ENCODE data around the gene PSMC2.

Gene PSMC2

GRCh38 chr7:103347507-103348267, at the start of gene PSMC2:
TSS of gene PSMC2 (plus strand) at chr7:103347643. CDS start at chr7:103347712, 69 bp downstream.
- peak; percentile 73 for DNase-seq

- no peak for DNase-seq
Observed at GRCh38 chr7:103297837-103298179, 49.6 kb upstream of the PSMC2 start.

GRCh38 chr7:103299660-103300059, 47.8 kb upstream of the PSMC2 start:
- no peak for DNase-seq

GRCh38 chr7:103301441-103301840, 46.0 kb upstream of the PSMC2 start:
- DNase-seq, result no peak

- no peak for DNase-seq
Observed at GRCh38 chr7:103307503-103308231, 39.8 kb upstream of the PSMC2 start.

- no peak for DNase-seq
Observed at GRCh38 chr7:103314852-103315251, 32.6 kb upstream of the PSMC2 start.

GRCh38 chr7:103316380-103316941, 31.0 kb upstream of the PSMC2 start:
- no peak for DNase-seq

- DNase-seq, result no peak
Observed at GRCh38 chr7:103317009-103317408, 30.4 kb upstream of the PSMC2 start.

GRCh38 chr7:103325744-103326143, 21.7 kb upstream of the PSMC2 start:
- DNase-seq, result no peak

- no peak for DNase-seq
Observed at GRCh38 chr7:103336761-103337160, 10.7 kb upstream of the PSMC2 start.

GRCh38 chr7:103338864-103339263, 8.6 kb upstream of the PSMC2 start:
- no peak for DNase-seq

- DNase-seq, result no peak
Observed at GRCh38 chr7:103341466-103341865, 6.0 kb upstream of the PSMC2 start.

GRCh38 chr7:103343332-103343731, 4.1 kb upstream of the PSMC2 start:
- no peak for DNase-seq

GRCh38 chr7:103343758-103344452, 3.5 kb upstream of the PSMC2 start:
- DNase-seq, result no peak

GRCh38 chr7:103344453-103345149, 2.8 kb upstream of the PSMC2 start, which contains the start of gene DNAJC2:
TSS of gene DNAJC2 (minus strand) at chr7:103344767. CDS start at chr7:103344622, 145 bp downstream.
- peak; percentile 79 for DNase-seq

GRCh38 chr7:103346396-103346795, 1.0 kb upstream of the PSMC2 start:
- DNase-seq, result no peak

- no peak for DNase-seq
Observed at GRCh38 chr7:103348452-103348851, 1.0 kb downstream of the PSMC2 start.

- DNase-seq, result no peak
Observed at GRCh38 chr7:103348959-103349358, 1.5 kb downstream of the PSMC2 start.

- no peak for DNase-seq
Observed at GRCh38 chr7:103349805-103350204, 2.4 kb downstream of the PSMC2 start.

- no peak for DNase-seq
Observed at GRCh38 chr7:103369432-103369831, 22.0 kb downstream of the PSMC2 start.

- DNase-seq, result no peak
Observed at GRCh38 chr7:103373866-103374643, 26.6 kb downstream of the PSMC2 start.

Measured in DMS153 (cell line).